Right ventricle myocardium inferior (tissue), 1 donor: ENCODE data around the gene DSG4. TPM values are rescaled to one million over a fixed set of nuclear protein-coding genes. Genes with fewer than 3 reads are reported as not detected.

Experiments used
- ATAC-seq: fragments of 200-7000 bp; cut with Tn5 transposase; one replicate; pipeline ENCODE4 v1.9.1; 2020; ENCODE audit warnings: mild to moderate bottlenecking, moderate library complexity
- DNase-seq: peaks from one replicate; pipeline ENCODE4 v3.0.0; 2021; ENCODE audit errors: missing footprints
- intact Hi-C: fragments of 100-400 bp; cut with DNase I; formaldehyde crosslinking; loops from one replicate; pipeline ENCODE4 v1.11.0; 2022
- total RNA-seq: library from RNA; stranded (reverse); fragmentation: NEBNext Ultra II Directional; extraction: Animal tissue kit (Norgen Biotek cat#: 25700); gene quantifications from one replicate; pipeline ENCODE4 v1.2.1, GENCODE V29; 2021
- donor health status: DM: no; HTN: yes; CAD: no; lungs with severe emphysema.

Gene DSG4
- total RNA-seq, 1 donor from 2014 or later, result not detected

- ATAC-seq (no peak), DNase-seq (no peak)
- intact Hi-C loops, result no loop called here
Measured at GRCh38 chr18:31401156-31402025, 24.8 kb downstream of the DSG4 start.

GRCh38 chr18:31402026-31402373 lies 25.4 kb downstream of the DSG4 start:
- intact Hi-C loops, result no loop called here
- ATAC-seq (no peak), DNase-seq (no peak)

GRCh38 chr18:31403409-31403808 lies 26.8 kb downstream of the DSG4 start:
- ATAC-seq (no peak), DNase-seq (no peak)
- intact Hi-C loops, result no loop called here

GRCh38 chr18:31407649-31408048 lies 31.1 kb downstream of the DSG4 start:
- ATAC-seq (no peak), DNase-seq (no peak)
- intact Hi-C loops, result no loop called here

- ATAC-seq, result no peak
- no peak for DNase-seq
- intact Hi-C loops, result no loop called here
Measured at GRCh38 chr18:31409276-31409675, 32.7 kb downstream of the DSG4 start.

GRCh38 chr18:31410716-31411483 lies 34.3 kb downstream of the DSG4 start:
- DNase-seq (no peak), ATAC-seq (no peak)
- intact Hi-C loops, result no loop called here

GRCh38 chr18:31413137-31413536 lies 36.6 kb downstream of the DSG4 start:
- DNase-seq, result no peak
- intact Hi-C loops, result no loop called here
- no peak for ATAC-seq

- DNase-seq, result no peak
- ATAC-seq, result no peak
- intact Hi-C loops, result no loop called here
Measured at GRCh38 chr18:31417850-31418249, 41.3 kb downstream of the DSG4 start.

GRCh38 chr18:31419457-31419932 lies 42.9 kb downstream of the DSG4 start:
- intact Hi-C loops, result no loop called here
- DNase-seq (no peak), ATAC-seq (no peak)

GRCh38 chr18:31420032-31420431 lies 43.5 kb downstream of the DSG4 start:
- ATAC-seq (no peak), DNase-seq (no peak)
- intact Hi-C loops, result no loop called here

GRCh38 chr18:31420524-31420923 lies 43.9 kb downstream of the DSG4 start:
- ATAC-seq (no peak), DNase-seq (no peak)
- intact Hi-C loops, result no loop called here

- ATAC-seq (no peak), DNase-seq (no peak)
- intact Hi-C loops, result loop anchor here (2.0 kb wide), 1 partner anchor 74 kb away; the partner anchor contains the start of gene DSG2
Measured at GRCh38 chr18:31424383-31424988, 47.9 kb downstream of the DSG4 start.

GRCh38 chr18:31426021-31426420 lies 49.4 kb downstream of the DSG4 start:
- no peak for DNase-seq
- intact Hi-C loops, result no loop called here
- no peak for ATAC-seq

- ATAC-seq (no peak), DNase-seq (no peak)
- intact Hi-C loops, result no loop called here
Measured at GRCh38 chr18:31426871-31427406, 50.4 kb downstream of the DSG4 start.

- intact Hi-C loops, result no loop called here
- no peak for ATAC-seq
- DNase-seq, result no peak
Measured at GRCh38 chr18:31428211-31428610, 51.6 kb downstream of the DSG4 start.

- intact Hi-C loops, result no loop called here
- no peak for DNase-seq
- no peak for ATAC-seq
Measured at GRCh38 chr18:31429623-31430022, 53.0 kb downstream of the DSG4 start.

GRCh38 chr18:31430072-31430471 lies 53.5 kb downstream of the DSG4 start:
- intact Hi-C loops, result no loop called here
- DNase-seq (no peak), ATAC-seq (no peak)

- DNase-seq (no peak), ATAC-seq (no peak)
- intact Hi-C loops, result no loop called here
Measured at GRCh38 chr18:31430554-31430953, 54.0 kb downstream of the DSG4 start.

GRCh38 chr18:31432316-31432715 lies 55.7 kb downstream of the DSG4 start:
- intact Hi-C loops, result no loop called here
- no peak for ATAC-seq
- no peak for DNase-seq
